Thyroid gland (tissue), 4 donors: Measurements from ENCODE around the gene NAA20.

Experiments used
- CTCF ChIP-seq, 6 experiments: fragments of 200-600 bp in 3 of 6; fragments of 450-650 bp in 3 of 6; sonication (generic) in 3 of 6; IDR thresholded peaks; one replicate each; pipeline ENCODE4 v1.5.1; 2016 to 2019; ENCODE audit warnings: antibody characterized with exemption in 6 of 6, mild to moderate bottlenecking in 2 of 6, inconsistent platforms in 1 of 6, moderate library complexity in 1 of 6
- POLR2A ChIP-seq, 2 donors: fragments of 450-650 bp; IDR thresholded peaks; one replicate each; pipeline ENCODE4 v1.6.1; 2017; ENCODE audit warnings: antibody characterized with exemption in 2 of 2, mild to moderate bottlenecking in 2 of 2, moderate library complexity in 1 of 2

- no peak for TF ChIP-seq CTCF (IDR thresholded peaks at IDR 0.05)
- TF ChIP-seq POLR2A (IDR thresholded peaks at IDR 0.05): no peak
Measured at GRCh38 chr20:19973961-19974629, 43.1 kb upstream of the NAA20 start.
